DOHH2 (cell line): ENCODE results near the gene TIMM50.

Source experiments
- CTCF ChIP-seq: fragments of 200-600 bp; sonication (generic); IDR thresholded peaks from one replicate; pipeline ENCODE4 v1.5.1; 2014; ENCODE audit warnings: antibody characterized with exemption, mild to moderate bottlenecking, low read depth, low read length; ENCODE audit not compliant: poor library complexity, severe bottlenecking
- EZH2phosphoT487 ChIP-seq: fragments of 200-600 bp; sonication (generic); IDR thresholded peaks from 2 replicates; pipeline ENCODE4 v1.6.1; 2017; ENCODE audit warnings: borderline replicate concordance, mild to moderate bottlenecking, antibody characterized with exemption, low read length, moderate library complexity, mixed read lengths

GRCh38 chr19:39433480-39434079, 47.1 kb upstream of the TIMM50 start:
- TF ChIP-seq CTCF (no peak), EZH2phosphoT487 (no peak)
